ENCODE measurements around the gene RNF144A.

RNF144A gene

GRCh38 chr2:6909431-6910385, 7.5 kb upstream of the RNF144A start:
- DNase-seq, result peak in 3 of 5 donors; percentile 27 to 84 (median 45)

- no peak for DNase-seq
Measured at GRCh38 chr2:6911721-6912120, 5.5 kb upstream of the RNF144A start.

GRCh38 chr2:6913415-6914157, 3.6 kb upstream of the RNF144A start:
- peak in 3 of 5 donors; percentile 17 to 43 (median 28) for DNase-seq

GRCh38 chr2:6914828-6915227, 2.4 kb upstream of the RNF144A start:
- DNase-seq, result no peak

- DNase-seq, result no peak
Measured at GRCh38 chr2:6915399-6915798, 1.8 kb upstream of the RNF144A start.

GRCh38 chr2:6916224-6916623, 988 bp upstream of the RNF144A start:
- no peak for DNase-seq

GRCh38 chr2:6916736-6917070, 509 bp upstream of the RNF144A start:
- DNase-seq, result no peak

- no peak for DNase-seq
Measured at GRCh38 chr2:6917761-6918421, 679 bp downstream of the RNF144A start.

GRCh38 chr2:6919901-6920742, 2.9 kb downstream of the RNF144A start:
- DNase-seq, result no peak

- DNase-seq, result no peak
Measured at GRCh38 chr2:6920743-6921064, 3.5 kb downstream of the RNF144A start.

- DNase-seq, result no peak
Measured at GRCh38 chr2:6921321-6921922, 4.2 kb downstream of the RNF144A start.

GRCh38 chr2:6922201-6922656, 5.0 kb downstream of the RNF144A start:
- no peak for DNase-seq

- no peak for DNase-seq
Measured at GRCh38 chr2:6923319-6923718, 6.1 kb downstream of the RNF144A start.

- no peak for DNase-seq
Measured at GRCh38 chr2:6924101-6924923, 7.1 kb downstream of the RNF144A start.

GRCh38 chr2:6924924-6925409, 7.8 kb downstream of the RNF144A start:
- DNase-seq, result no peak

- DNase-seq, result no peak
Measured at GRCh38 chr2:6926071-6926732, 9.0 kb downstream of the RNF144A start.

GRCh38 chr2:6927186-6927585, 10.0 kb downstream of the RNF144A start:
- no peak for DNase-seq

- no peak for DNase-seq
Measured at GRCh38 chr2:6927753-6928152, 10.5 kb downstream of the RNF144A start.

- DNase-seq, result no peak
Measured at GRCh38 chr2:6928452-6928851, 11.2 kb downstream of the RNF144A start.

- no peak for DNase-seq
Measured at GRCh38 chr2:6929196-6929819, 12.1 kb downstream of the RNF144A start.

All from T-helper 1 cell (primary cell).